ENCODE data around the gene CCL17.

The CCL17 gene

DNA sequence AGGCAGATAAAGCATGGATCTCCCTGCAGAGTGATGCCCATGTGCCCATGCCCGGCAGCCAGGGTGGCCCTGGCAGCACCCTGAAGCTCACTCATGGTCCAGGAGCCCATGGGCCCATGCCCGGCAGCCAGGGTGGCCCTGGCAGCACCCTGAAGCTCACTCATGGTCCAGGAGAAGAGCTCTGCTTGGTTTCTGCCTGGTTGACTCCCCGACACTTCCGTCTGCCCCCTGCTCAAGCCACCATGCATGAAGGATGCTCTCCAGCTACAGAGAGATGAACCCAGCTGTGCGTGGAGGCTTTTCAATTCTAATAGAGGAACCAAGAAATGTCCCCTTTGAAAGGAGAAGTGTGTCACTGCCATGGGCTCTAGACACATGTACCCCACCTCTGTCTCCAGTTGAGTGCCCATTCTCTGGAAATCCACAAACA lies 8.7 kb downstream of the CCL17 start:
- H3K36me3 ChIP-seq (replicated peaks; ENCODE audit: low read depth, low read length): no peaks in the 10 kb centered on the region
- H3K9me3 ChIP-seq (ENCODE audit: insufficient read depth, low read length): no peaks in the 10 kb centered on the region
- H4K20me1 ChIP-seq (ENCODE audit: insufficient read depth, low read length): no peaks in the 10 kb centered on the region
- no peak for TF ChIP-seq CTCF (IDR thresholded peaks at IDR 0.05; ENCODE audit: low read depth, low read length)
- H3K4me3 ChIP-seq (ENCODE audit: low read length): peak overlapping the region; percentile 56
- peaks cover 89% of the 10 kb centered on the region for H3K4me1 ChIP-seq (ENCODE audit: low read length)
- no peak overlapping the region for H2AFZ ChIP-seq (ENCODE audit: low read depth, low read length)
- H3K27ac ChIP-seq (ENCODE audit: low read length): peak overlapping the region; percentile 88
- no peaks in the 10 kb centered on the region for H3K27me3 ChIP-seq (ENCODE audit: low read depth, low read length)
- peak overlapping the region; percentile 61 for H3K4me2 ChIP-seq (ENCODE audit: low read length)
- H3K9ac ChIP-seq (ENCODE audit: low read length): peak overlapping the region; percentile 73
- no peaks in the 10 kb centered on the region for H3K79me2 ChIP-seq (ENCODE audit: low read length)

DNA sequence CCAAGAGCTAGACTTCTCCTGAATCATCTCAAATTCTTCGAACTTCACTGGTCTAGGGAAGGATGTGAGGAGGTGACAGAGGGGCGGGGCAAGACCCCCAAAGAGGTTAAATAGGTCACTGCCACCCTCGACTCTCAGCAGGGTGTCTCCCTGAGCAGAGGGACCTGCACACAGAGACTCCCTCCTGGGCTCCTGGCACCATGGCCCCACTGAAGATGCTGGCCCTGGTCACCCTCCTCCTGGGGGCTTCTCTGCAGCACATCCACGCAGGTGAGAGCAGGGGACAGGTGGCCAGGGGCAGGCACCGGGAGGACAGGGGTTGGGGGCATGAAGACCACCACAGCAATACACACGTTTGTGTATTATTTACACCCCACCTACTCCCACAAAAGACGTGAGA lies 9.2 kb downstream of the CCL17 start:
- Histone ChIP-seq H3K36me3 (replicated peaks; ENCODE audit: low read depth, low read length) (no peaks in the 10 kb centered on the region), H3K4me1 (ENCODE audit: low read length) (peaks cover 94% of the 10 kb centered on the region), H3K27me3 (ENCODE audit: low read depth, low read length) (no peaks in the 10 kb centered on the region), H3K9ac (ENCODE audit: low read length) (peak overlapping the region; percentile 54; the same call in 1 of the 2 replicates), H3K27ac (ENCODE audit: low read length) (peak overlapping the region; percentile 88), H3K4me3 (ENCODE audit: low read length) (peak overlapping the region; percentile 30; the same call in 1 of the 2 replicates), H3K9me3 (ENCODE audit: insufficient read depth, low read length) (no peaks in the 10 kb centered on the region), H3K79me2 (ENCODE audit: low read length) (no peaks in the 10 kb centered on the region), H3K4me2 (ENCODE audit: low read length) (peak overlapping the region; percentile 61), H2AFZ (ENCODE audit: low read depth, low read length) (no peak overlapping the region), H4K20me1 (ENCODE audit: insufficient read depth, low read length) (no peaks in the 10 kb centered on the region)
- TF ChIP-seq EZH2phosphoT487 (IDR thresholded peaks at IDR 0.05; ENCODE audit: low read depth) (no peak), CTCF (IDR thresholded peaks at IDR 0.05; ENCODE audit: low read depth, low read length) (no peak)

DNA sequence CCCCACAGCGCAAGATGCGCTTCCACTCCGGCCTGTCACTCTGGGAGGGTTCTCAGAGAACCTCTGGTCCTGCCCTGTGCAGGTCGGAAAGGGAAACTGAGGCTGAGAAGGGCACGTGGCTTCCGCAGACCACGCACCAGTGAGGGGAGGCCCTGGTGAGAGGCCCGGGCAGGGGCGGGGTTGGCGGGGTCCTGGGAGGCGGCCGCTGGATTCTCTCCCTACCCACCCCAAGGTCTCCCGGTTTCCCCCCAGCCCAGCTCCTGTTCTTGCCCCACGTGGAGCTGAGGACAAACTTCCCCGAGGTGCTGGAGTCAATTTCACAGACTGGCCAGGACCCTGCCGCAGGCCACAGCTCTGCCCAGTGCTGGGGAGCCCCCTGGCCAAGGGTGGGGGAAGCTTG lies 11.5 kb downstream of the CCL17 start:
- Histone ChIP-seq H3K4me2 (ENCODE audit: low read length) (peak overlapping the region; percentile 92), H3K9ac (ENCODE audit: low read length) (peak overlapping the region; percentile 85)

GRCh38 chr16:57419506-57419905 lies 14.9 kb downstream of the CCL17 start:
- no peak overlapping the region for H3K4me3 ChIP-seq (ENCODE audit: low read length)
- no peaks in the 10 kb centered on the region for H3K9me3 ChIP-seq (ENCODE audit: insufficient read depth, low read length)
- no peak for TF ChIP-seq CTCF (IDR thresholded peaks at IDR 0.05; ENCODE audit: low read depth, low read length)
- no peak for TF ChIP-seq EZH2phosphoT487 (IDR thresholded peaks at IDR 0.05; ENCODE audit: low read depth)
- H3K36me3 ChIP-seq (replicated peaks; ENCODE audit: low read depth, low read length): no peaks in the 10 kb centered on the region
- no peak overlapping the region for H3K27ac ChIP-seq (ENCODE audit: low read length)
- no peaks in the 10 kb centered on the region for H3K27me3 ChIP-seq (ENCODE audit: low read depth, low read length)
- peak overlapping the region; percentile 91 for H2AFZ ChIP-seq (ENCODE audit: low read depth, low read length)
- H3K4me2 ChIP-seq (ENCODE audit: low read length): peak overlapping the region; percentile 80
- no peaks in the 10 kb centered on the region for H3K79me2 ChIP-seq (ENCODE audit: low read length)
- H3K9ac ChIP-seq (ENCODE audit: low read length): no peak overlapping the region
- peaks cover 56% of the 10 kb centered on the region for H3K4me1 ChIP-seq (ENCODE audit: low read length)
- no peaks in the 10 kb centered on the region for H4K20me1 ChIP-seq (ENCODE audit: insufficient read depth, low read length)

More for the DNA sequence above, 11.5 kb downstream of the CCL17 start:
- H3K4me1 ChIP-seq (ENCODE audit: low read length): peaks cover 80% of the 10 kb centered on the region
- peak overlapping the region; percentile 41; the same call in 1 of the 2 replicates for H2AFZ ChIP-seq (ENCODE audit: low read depth, low read length)
- peak overlapping the region; percentile 71; the same call in 1 of the 2 replicates for H3K4me3 ChIP-seq (ENCODE audit: low read length)
- no peaks in the 10 kb centered on the region for H3K9me3 ChIP-seq (ENCODE audit: insufficient read depth, low read length)
- H3K36me3 ChIP-seq (replicated peaks; ENCODE audit: low read depth, low read length): no peaks in the 10 kb centered on the region
- no peaks in the 10 kb centered on the region for H3K27me3 ChIP-seq (ENCODE audit: low read depth, low read length)
- no peaks in the 10 kb centered on the region for H4K20me1 ChIP-seq (ENCODE audit: insufficient read depth, low read length)
- no peaks in the 10 kb centered on the region for H3K79me2 ChIP-seq (ENCODE audit: low read length)
- TF ChIP-seq CTCF (IDR thresholded peaks at IDR 0.05; ENCODE audit: low read depth, low read length): no peak
- TF ChIP-seq EZH2phosphoT487 (IDR thresholded peaks at IDR 0.05; ENCODE audit: low read depth): no peak
- peak overlapping the region; percentile 68; the same call in 1 of the 2 replicates for H3K27ac ChIP-seq (ENCODE audit: low read length)
